GM23338 (cell line): ENCODE measurements around the gene HFE. TPM values are rescaled to one million over a fixed set of nuclear protein-coding genes. Genes with fewer than 3 reads are reported as not detected.

Experiments
- ATAC-seq: fragments of 200-7000 bp; cut with Tn5 transposase; 3 replicates; pipeline ENCODE4 v1.9.1; 2020
- DNase-seq: peaks from one replicate; pipeline ENCODE4 v3.0.0-alpha.2; 2015; ENCODE audit warnings: low spot score
- H2AFZ ChIP-seq: fragments of 200-600 bp; sonication (generic); 2 replicates; pipeline ENCODE4 v1.8.0; 2016; ENCODE audit warnings: antibody characterized with exemption, mild to moderate bottlenecking, moderate library complexity
- H3F3A ChIP-seq: fragments of 200-600 bp; sonication (generic); replicated peaks from 2 replicates; pipeline ENCODE4 v1.8.0; 2017; ENCODE audit warnings: antibody characterized with exemption, mixed run types, low read depth
- H3K27ac ChIP-seq: fragments of 200-600 bp; sonication (generic); 2 replicates; pipeline ENCODE4 v1.6.1; 2016; ENCODE audit warnings: low read depth
- H3K27me3 ChIP-seq: fragments of 200-600 bp; sonication (generic); 2 replicates; pipeline ENCODE4 v1.8.0; 2016; ENCODE audit warnings: mild to moderate bottlenecking, mixed run types, moderate library complexity; ENCODE audit not compliant: insufficient read depth
- H3K36me3 ChIP-seq: fragments of 200-600 bp; sonication (generic); 2 replicates; pipeline ENCODE4 v1.8.0; 2016; ENCODE audit warnings: mild to moderate bottlenecking; ENCODE audit not compliant: insufficient read depth
- H3K4me1 ChIP-seq: fragments of 200-600 bp; sonication (generic); 2 replicates; pipeline ENCODE4 v1.8.0; 2016; ENCODE audit warnings: mild to moderate bottlenecking, moderate library complexity; ENCODE audit not compliant: insufficient read depth
- H3K4me2 ChIP-seq: fragments of 200-600 bp; sonication (generic); 2 replicates; pipeline ENCODE4 v1.7.1; 2017; ENCODE audit warnings: mixed run types
- H3K4me3 ChIP-seq: fragments of 200-600 bp; sonication (generic); 2 replicates; pipeline ENCODE4 v1.6.1; 2016; ENCODE audit warnings: mixed run types
- H3K79me2 ChIP-seq: fragments of 200-600 bp; sonication (generic); replicated peaks from 2 replicates; pipeline ENCODE4 v1.8.0; 2017; ENCODE audit warnings: mild to moderate bottlenecking; ENCODE audit not compliant: insufficient read depth
- H3K9me2 ChIP-seq: fragments of 200-600 bp; sonication (generic); 2 replicates; pipeline ENCODE4 v1.8.0; 2017; ENCODE audit not compliant: insufficient read depth
- H4K20me1 ChIP-seq: fragments of 200-600 bp; sonication (generic); replicated peaks from 2 replicates; pipeline ENCODE4 v1.8.0; 2017; ENCODE audit warnings: mild to moderate bottlenecking; ENCODE audit not compliant: insufficient read depth
- H3K27ac Mint-ChIP-seq: 2 replicates; pipeline ENCODE4 v1.8.0; 2020; ENCODE audit warnings: inconsistent platforms, mild to moderate bottlenecking, moderate library complexity, mixed read lengths
- H3K27me3 Mint-ChIP-seq: 3 replicates; pipeline ENCODE4 v1.8.0; 2022; ENCODE audit warnings: low read depth, mild to moderate bottlenecking, moderate library complexity, mixed read lengths, inconsistent platforms; ENCODE audit not compliant: insufficient read depth, poor library complexity
- H3K36me3 Mint-ChIP-seq: 3 replicates; pipeline ENCODE4 v1.8.0; 2021; ENCODE audit warnings: low read depth, mild to moderate bottlenecking, inconsistent platforms, moderate library complexity, mixed read lengths
- H3K4me1 Mint-ChIP-seq: 3 replicates; pipeline ENCODE4 v1.8.0; 2020; ENCODE audit warnings: mild to moderate bottlenecking, inconsistent platforms, mixed read lengths
- H3K4me3 Mint-ChIP-seq: 3 replicates; pipeline ENCODE4 v1.8.0; 2021; ENCODE audit warnings: moderate library complexity, mild to moderate bottlenecking, inconsistent platforms, mixed read lengths
- H3K9me3 Mint-ChIP-seq: 3 replicates; pipeline ENCODE4 v1.8.0; 2020; ENCODE audit warnings: moderate library complexity, mild to moderate bottlenecking, inconsistent platforms, mixed read lengths
- CREB1 ChIP-seq: fragments of 250-450 bp; sonication (Bioruptor Pico); IDR thresholded peaks from 2 replicates; pipeline ENCODE4 v1.5.0; 2020; ENCODE audit warnings: low read depth, mild to moderate bottlenecking, moderate library complexity
- CTCF ChIP-seq, 2 experiments: fragments of 200-600 bp in 1 of 2; sonication (generic) in 1 of 2; conservative IDR thresholded peaks; 2 replicates each; pipeline versions ENCODE4 v1.5.1 to v1.6.1; 2016 to 2017; ENCODE audit warnings: antibody characterized with exemption in 2 of 2, low read depth in 2 of 2, mild to moderate bottlenecking in 2 of 2, moderate library complexity in 1 of 2
- ETS1 ChIP-seq: IDR thresholded peaks from 2 replicates; pipeline ENCODE4 v1.6.1; 2016; ENCODE audit warnings: antibody characterized with exemption
- EZH2 ChIP-seq: fragments of 200-600 bp; sonication (generic); IDR thresholded peaks from one replicate; pipeline ENCODE4 v1.8.0; 2017; ENCODE audit warnings: antibody characterized with exemption, mild to moderate bottlenecking, low read depth; ENCODE audit not compliant: unreplicated experiment
- EZH2phosphoT487 ChIP-seq: fragments of 200-600 bp; sonication (generic); IDR thresholded peaks from one replicate; pipeline ENCODE4 v1.8.1; 2018; ENCODE audit warnings: antibody characterized with exemption; ENCODE audit not compliant: unreplicated experiment
- JUNB ChIP-seq: IDR thresholded peaks from one replicate; pipeline ENCODE4 v1.6.1; 2016; ENCODE audit warnings: antibody characterized with exemption; ENCODE audit not compliant: unreplicated experiment
- NANOG ChIP-seq: IDR thresholded peaks from 2 replicates; pipeline ENCODE4 v1.6.1; 2016; ENCODE audit warnings: antibody characterized with exemption, borderline replicate concordance
- POLR2AphosphoS5 ChIP-seq: IDR thresholded peaks from 2 replicates; pipeline ENCODE4 v1.6.1; 2016; ENCODE audit warnings: antibody characterized with exemption, low read depth
- REST ChIP-seq: IDR thresholded peaks from one replicate; pipeline ENCODE4 v1.6.1; 2018; ENCODE audit warnings: antibody characterized with exemption; ENCODE audit not compliant: unreplicated experiment
- STAT1 ChIP-seq: IDR thresholded peaks from one replicate; pipeline ENCODE4 v1.6.1; 2016; ENCODE audit warnings: antibody characterized with exemption; ENCODE audit not compliant: unreplicated experiment
- ZNF114 ChIP-seq: fragments of 250-450 bp; sonication (Bioruptor Pico); IDR thresholded peaks from 2 replicates; pipeline ENCODE4 v1.5.0; 2020; ENCODE audit warnings: mild to moderate bottlenecking, moderate library complexity
- ZNF331 ChIP-seq: fragments of 250-450 bp; sonication (Bioruptor Pico); IDR thresholded peaks from 2 replicates; pipeline ENCODE4 v1.5.0; 2020; ENCODE audit warnings: low read depth, mild to moderate bottlenecking, moderate library complexity
- ZNF462 ChIP-seq: fragments of 250-450 bp; sonication (Bioruptor Pico); IDR thresholded peaks from 2 replicates; pipeline ENCODE4 v1.5.0; 2020; ENCODE audit warnings: mild to moderate bottlenecking, moderate library complexity
- polyA plus RNA-seq: library from polyadenylated mRNA; unstranded; fragments of >200 nt; fragmentation: Nextera tagmentation; extraction: Ambion mirVana; gene quantifications from 2 replicates; pipeline ENCODE4 v1.2.1, GENCODE V29; 2016
- total RNA-seq: library from RNA; depleted of rRNA; stranded (reverse); fragments of >200 nt; shearing (Covaris generic); gene quantifications from 2 replicates; pipeline ENCODE4 v1.2.3, GENCODE V29; 2014

HFE gene
- total and polyA plus RNA-seq, 2 experiments from 2014 or later: 0.53 to 0.63 TPM

- peak overlapping the region; percentile 100 for H3K4me3 Mint-ChIP-seq
- peaks cover 16% of the 10 kb centered on the region for H3K9me3 Mint-ChIP-seq
- TF ChIP-seq NANOG (no peak), CREB1 (CRISPR knock-in tag) (no peak), POLR2AphosphoS5 (no peak), ZNF114 (no peak), ETS1 (no peak), JUNB (no peak), CTCF (conservative IDR thresholded peaks at IDR 0.05; ENCODE audit: low read depth in 2 of 2) (no peak), ZNF331 (no peak), EZH2phosphoT487 (no peak), REST (no peak), EZH2 (no peak), ZNF462 (CRISPR knock-in tag) (no peak), STAT1 (no peak)
- peaks cover 32% of the 10 kb centered on the region for H3K36me3 Mint-ChIP-seq
- Histone ChIP-seq H3K9me2 (no peaks in the 10 kb centered on the region), H3F3A (0 out of 2 replicates have a peak, but pooled peaks cover 6% of the 10 kb centered on the region), H4K20me1 (peaks cover 6% of the 10 kb centered on the region; the same call in 1 of the 2 replicates), H3K27me3 (no peaks in the 10 kb centered on the region), H3K4me3 (peak overlapping the region; percentile 61), H3K36me3 (no peaks in the 10 kb centered on the region), H3K4me1 (peaks cover 3% of the 10 kb centered on the region; the same call in 1 of the 2 replicates), H3K4me2 (peak overlapping the region; percentile 64), H3K27ac (peak overlapping the region; percentile 97), H2AFZ (no peak overlapping the region), H3K79me2 (peaks cover 33% of the 10 kb centered on the region)
- DNase-seq (peak; percentile 68), ATAC-seq (peak; percentile 11)
- peak overlapping the region; percentile 100 for H3K27ac Mint-ChIP-seq
- peaks cover 23% of the 10 kb centered on the region for H3K4me1 Mint-ChIP-seq
- peaks cover 32% of the 10 kb centered on the region for H3K27me3 Mint-ChIP-seq
Observed at GRCh38 chr6:26122402-26122792, 35.2 kb downstream of the HFE start.
